Hepatocyte (in vitro differentiated cells): Measurements from ENCODE around the gene LOXHD1.

Source experiments
- CTCF ChIP-seq: fragments of 200-600 bp; sonication (generic); IDR thresholded peaks from 2 replicates; pipeline ENCODE4 v1.5.1; 2016; ENCODE audit warnings: antibody characterized with exemption, mild to moderate bottlenecking; ENCODE audit not compliant: poor library complexity
- EZH2 ChIP-seq: fragments of 200-600 bp; sonication (generic); IDR thresholded peaks from 2 replicates; pipeline ENCODE4 v1.6.1; 2016; ENCODE audit warnings: antibody characterized with exemption, mild to moderate bottlenecking, borderline replicate concordance
- EZH2phosphoT487 ChIP-seq: fragments of 200-600 bp; sonication (generic); IDR thresholded peaks from one replicate; pipeline ENCODE4 v1.6.1; 2018; ENCODE audit warnings: antibody characterized with exemption, mild to moderate bottlenecking, low read depth, moderate library complexity; ENCODE audit not compliant: unreplicated experiment, severe bottlenecking

GRCh38 chr18:46588971-46589660 lies 67.9 kb downstream of the LOXHD1 start:
- TF ChIP-seq EZH2 (no peak), CTCF (no peak), EZH2phosphoT487 (no peak)
